IPS-20b (cell line): ENCODE data around the gene DZIP3.

Experiments used
- H3K27ac ChIP-seq: one replicate; pipeline ENCODE4 v1.5.1; 2013; ENCODE audit warnings: low read length
- H3K27me3 ChIP-seq: 2 replicates; pipeline ENCODE4 v1.6.1; 2013; ENCODE audit warnings: mild to moderate bottlenecking, low read length, inconsistent platforms; ENCODE audit not compliant: insufficient read depth
- H3K36me3 ChIP-seq: 2 replicates; pipeline ENCODE4 v1.6.1; 2013; ENCODE audit warnings: low read depth, mild to moderate bottlenecking, inconsistent platforms, low read length, moderate library complexity; ENCODE audit not compliant: insufficient read depth
- H3K4me1 ChIP-seq: 2 replicates; pipeline ENCODE4 v1.6.1; 2013; ENCODE audit warnings: mild to moderate bottlenecking, control low read depth, inconsistent platforms, low read length, moderate library complexity; ENCODE audit not compliant: insufficient read depth
- H3K4me3 ChIP-seq: 2 replicates; pipeline ENCODE4 v1.5.1; 2013; ENCODE audit warnings: mild to moderate bottlenecking, low read length, inconsistent platforms
- H3K9ac ChIP-seq: 2 replicates; pipeline ENCODE4 v1.6.1; 2013; ENCODE audit warnings: low read depth, mild to moderate bottlenecking, inconsistent platforms, low read length, moderate library complexity
- H3K9me3 ChIP-seq: 2 replicates; pipeline ENCODE4 v1.6.1; 2013; ENCODE audit warnings: mild to moderate bottlenecking, low read depth, low read length, inconsistent platforms; ENCODE audit not compliant: insufficient read depth

DZIP3 gene

DNA sequence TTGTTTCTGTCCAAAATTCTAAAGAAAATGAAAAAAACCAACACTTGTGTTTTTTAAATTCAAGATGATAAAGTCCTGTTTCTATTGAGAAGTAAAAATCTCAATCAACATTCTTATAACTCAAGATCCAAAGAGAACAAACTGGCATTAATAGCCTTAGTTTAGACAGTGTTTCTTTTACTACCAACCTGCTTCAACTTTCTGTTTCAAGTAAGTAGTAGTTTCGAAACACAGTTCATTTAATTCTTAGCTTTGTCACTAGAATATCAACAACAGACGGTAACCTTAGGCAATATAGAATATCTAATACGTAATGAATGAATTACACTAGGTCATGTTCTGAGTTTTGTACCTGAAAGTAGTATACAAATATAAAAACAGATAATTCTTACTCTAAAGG, 24.0 kb upstream of the DZIP3 start:
- Histone ChIP-seq H3K4me3 (no peak overlapping the region), H3K27ac (no peak overlapping the region), H3K4me1 (no peaks in the 10 kb centered on the region), H3K27me3 (no peaks in the 10 kb centered on the region), H3K9ac (no peak overlapping the region), H3K9me3 (no peaks in the 10 kb centered on the region), H3K36me3 (peaks cover 91% of the 10 kb centered on the region)

DNA sequence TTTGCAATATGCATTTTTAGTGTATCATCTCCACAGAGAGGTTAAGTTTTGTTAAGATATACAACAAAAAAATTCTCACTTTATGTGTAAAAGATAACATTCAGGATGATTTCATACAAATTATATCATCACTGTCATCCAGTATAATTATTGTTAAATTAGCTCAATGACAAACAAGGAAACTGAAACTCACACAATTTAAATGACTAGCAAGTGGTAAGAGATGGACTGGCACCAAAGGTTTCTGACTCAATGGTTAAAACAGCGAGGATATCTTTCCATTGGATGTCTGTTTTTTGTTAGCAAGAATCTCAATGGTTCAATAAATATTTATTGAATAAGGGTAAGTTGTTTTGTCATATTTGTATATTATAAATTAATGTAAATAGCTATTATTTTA, 22.9 kb upstream of the DZIP3 start:
- no peak overlapping the region for H3K9ac ChIP-seq
- no peaks in the 10 kb centered on the region for H3K9me3 ChIP-seq
- peaks cover 87% of the 10 kb centered on the region for H3K36me3 ChIP-seq
- no peak overlapping the region for H3K4me3 ChIP-seq
- no peaks in the 10 kb centered on the region for H3K27me3 ChIP-seq
- H3K4me1 ChIP-seq, result no peaks in the 10 kb centered on the region
- H3K27ac ChIP-seq, result no peak overlapping the region

DNA sequence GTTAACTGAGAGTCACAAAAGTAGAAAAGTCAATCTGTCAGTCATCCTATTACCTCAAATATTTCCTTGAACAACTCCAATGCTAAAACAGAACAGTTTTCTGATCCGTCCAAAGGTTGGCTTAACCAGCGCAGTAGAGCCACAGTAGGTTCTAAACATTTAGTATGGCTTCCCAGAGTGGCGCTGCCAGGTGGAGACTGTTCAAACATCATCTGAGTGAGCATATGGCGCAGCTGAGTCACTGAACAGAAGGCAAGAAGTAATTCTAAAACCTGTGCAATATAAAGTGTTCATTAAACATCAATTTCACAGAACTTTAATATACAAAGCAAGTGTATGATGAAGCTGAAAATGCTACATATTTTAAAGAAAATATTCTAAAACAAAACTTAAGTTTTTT, 20.2 kb upstream of the DZIP3 start:
- H3K36me3 ChIP-seq, result peaks cover 85% of the 10 kb centered on the region
- no peak overlapping the region for H3K27ac ChIP-seq

DNA sequence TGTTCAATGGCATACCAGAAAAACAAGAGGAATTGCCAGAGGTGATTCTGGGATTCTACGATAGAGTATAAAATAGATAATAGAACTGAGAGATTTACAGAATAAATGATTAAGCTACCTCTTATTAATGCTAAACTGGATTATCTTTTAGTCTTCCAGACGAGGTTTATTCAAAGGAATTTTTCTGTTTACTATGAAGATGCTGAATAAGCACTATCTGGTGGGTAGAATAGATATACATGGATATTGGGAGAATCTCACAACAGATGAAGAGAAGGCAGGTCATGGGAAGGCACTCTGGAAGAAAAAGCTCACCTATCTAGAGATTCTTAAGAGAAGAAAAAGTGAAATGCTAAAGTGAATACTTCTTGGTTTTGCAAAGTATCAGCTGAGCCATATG, 11.5 kb upstream of the DZIP3 start:
- H3K27ac ChIP-seq, result no peak overlapping the region
- H3K4me1 ChIP-seq, result peaks cover 16% of the 10 kb centered on the region; the same call in 1 of the 2 replicates
- H3K9me3 ChIP-seq, result no peaks in the 10 kb centered on the region
- H3K36me3 ChIP-seq, result peaks cover 80% of the 10 kb centered on the region
- no peak overlapping the region for H3K4me3 ChIP-seq
- H3K9ac ChIP-seq, result no peak overlapping the region
- H3K27me3 ChIP-seq, result no peaks in the 10 kb centered on the region

More for the DNA sequence above, 20.2 kb upstream of the DZIP3 start:
- Histone ChIP-seq H3K27me3 (no peaks in the 10 kb centered on the region), H3K4me3 (no peak overlapping the region), H3K9ac (no peak overlapping the region), H3K9me3 (no peaks in the 10 kb centered on the region), H3K4me1 (no peaks in the 10 kb centered on the region)

DNA sequence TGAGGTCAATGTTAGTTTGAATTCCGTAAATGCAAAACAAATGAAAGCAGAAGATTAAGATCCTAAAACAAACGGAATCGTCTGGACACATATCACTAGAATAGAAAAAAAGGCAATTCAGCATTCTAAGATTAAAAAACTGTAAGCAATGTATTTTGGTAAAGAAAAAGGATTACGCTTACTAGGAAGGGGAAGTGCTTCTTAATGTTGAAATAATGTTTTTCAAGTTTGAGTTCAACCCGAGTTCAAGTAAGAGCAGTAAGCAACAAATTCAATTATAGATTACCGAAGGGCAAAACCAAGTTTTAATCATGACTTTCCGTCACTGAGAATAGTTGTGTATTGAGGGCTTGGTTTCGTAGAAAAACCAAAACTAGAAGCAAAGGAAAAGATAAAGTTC, 921 bp upstream of the DZIP3 start:
- H3K27me3 ChIP-seq, result no peaks in the 10 kb centered on the region
- peak overlapping the region; percentile 88 for H3K27ac ChIP-seq
- H3K9me3 ChIP-seq, result no peaks in the 10 kb centered on the region
- H3K4me1 ChIP-seq, result peaks cover 12% of the 10 kb centered on the region; the same call in 1 of the 2 replicates
- peaks cover 31% of the 10 kb centered on the region for H3K36me3 ChIP-seq
- peak overlapping the region; percentile 92 for H3K9ac ChIP-seq
- peak overlapping the region; percentile 89 for H3K4me3 ChIP-seq

DNA sequence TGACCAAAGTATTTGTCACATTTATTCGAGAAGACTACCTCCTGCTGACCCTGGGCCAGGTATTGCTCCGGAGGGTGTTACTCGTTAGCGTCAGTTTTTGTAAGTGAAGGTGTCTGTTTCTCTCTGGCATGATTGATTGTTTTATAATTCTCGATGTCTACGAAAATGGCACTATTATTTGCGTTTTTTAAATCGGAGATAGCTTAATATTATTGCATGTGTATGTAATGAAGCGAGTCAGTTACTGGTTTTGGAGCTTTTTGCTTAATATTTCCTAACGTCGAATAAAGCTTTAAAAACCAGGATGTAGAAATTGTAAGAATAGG, 439 bp downstream of the DZIP3 start:
- H3K27me3 ChIP-seq, result no peaks in the 10 kb centered on the region
- peaks cover 18% of the 10 kb centered on the region; the same call in 1 of the 2 replicates for H3K36me3 ChIP-seq
- no peaks in the 10 kb centered on the region for H3K9me3 ChIP-seq
- peak overlapping the region; percentile 92 for H3K9ac ChIP-seq
- H3K4me3 ChIP-seq, result peak overlapping the region; percentile 89
- peak overlapping the region; percentile 65 for H3K27ac ChIP-seq
- peaks cover 12% of the 10 kb centered on the region; the same call in 1 of the 2 replicates for H3K4me1 ChIP-seq

DNA sequence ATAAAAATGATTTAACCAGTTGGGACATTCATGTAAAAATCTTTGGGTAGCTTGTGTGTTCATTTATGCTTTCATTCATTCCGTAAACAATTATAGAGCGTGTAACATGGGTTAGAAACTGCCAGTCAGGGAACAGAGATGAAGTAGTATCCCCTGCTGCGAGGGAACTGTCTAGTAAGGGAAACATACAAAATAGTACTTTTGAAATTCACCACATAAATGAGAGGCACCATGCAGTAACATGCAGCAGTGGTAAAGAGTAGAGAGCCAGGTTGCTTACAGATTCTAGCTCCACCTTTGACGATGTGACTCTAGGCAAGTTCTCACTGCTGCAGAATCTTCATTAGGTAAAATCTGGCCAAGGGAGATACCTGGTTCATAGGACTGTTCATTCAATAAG, 938 bp downstream of the DZIP3 start:
- no peaks in the 10 kb centered on the region for H3K27me3 ChIP-seq
- H3K27ac ChIP-seq, result peak overlapping the region; percentile 65
- peak overlapping the region; percentile 92 for H3K9ac ChIP-seq
- peaks cover 9% of the 10 kb centered on the region; the same call in 1 of the 2 replicates for H3K4me1 ChIP-seq
- H3K4me3 ChIP-seq, result peak overlapping the region; percentile 89
- H3K36me3 ChIP-seq, result peaks cover 13% of the 10 kb centered on the region; the same call in 1 of the 2 replicates
- no peaks in the 10 kb centered on the region for H3K9me3 ChIP-seq

DNA sequence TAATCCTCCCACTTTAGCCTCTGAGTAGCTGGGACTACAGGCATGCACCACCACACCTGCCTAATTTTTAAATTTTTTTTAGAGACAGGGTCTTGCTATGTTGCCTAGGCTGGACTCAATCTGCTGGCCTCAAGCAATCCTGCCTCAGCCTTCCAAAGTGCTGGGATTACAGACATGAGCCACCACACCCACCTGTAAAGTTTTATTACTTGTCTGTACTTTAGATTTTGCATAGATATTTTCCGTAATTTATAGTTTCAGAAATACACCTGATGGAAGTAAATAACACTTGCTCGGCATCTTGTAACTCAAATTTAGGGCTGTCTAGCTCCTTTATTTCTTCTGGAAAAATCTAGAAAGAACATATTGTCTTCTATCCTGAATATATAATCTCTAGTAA, 5.8 kb downstream of the DZIP3 start:
- Histone ChIP-seq H3K27me3 (no peaks in the 10 kb centered on the region), H3K36me3 (no peaks in the 10 kb centered on the region), H3K4me3 (no peak overlapping the region), H3K4me1 (peaks cover 4% of the 10 kb centered on the region; the same call in 1 of the 2 replicates), H3K9me3 (no peaks in the 10 kb centered on the region), H3K27ac (no peak overlapping the region), H3K9ac (no peak overlapping the region)

DNA sequence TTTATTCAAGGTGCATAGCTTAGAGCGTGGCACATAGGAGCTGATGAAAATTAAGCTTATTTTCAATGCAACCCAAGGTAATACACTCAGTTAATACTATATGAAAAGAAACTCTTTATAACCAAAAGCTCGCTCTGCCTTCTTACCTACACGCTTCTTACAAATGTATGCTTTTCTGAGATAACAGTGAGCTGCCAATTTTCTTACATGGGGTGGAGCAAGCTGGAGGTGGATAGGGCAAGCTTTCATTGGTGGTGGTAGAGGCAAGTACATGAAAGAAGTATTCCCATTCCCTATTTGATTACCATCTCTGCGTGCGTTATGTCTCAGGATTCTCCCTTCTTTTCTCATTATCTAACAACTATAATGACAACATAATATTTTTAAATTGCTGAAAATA, 8.9 kb downstream of the DZIP3 start:
- H3K4me3 ChIP-seq, result no peak overlapping the region
- H3K27me3 ChIP-seq, result no peaks in the 10 kb centered on the region
- H3K9me3 ChIP-seq, result no peaks in the 10 kb centered on the region
- H3K4me1 ChIP-seq, result peaks cover 8% of the 10 kb centered on the region
- H3K27ac ChIP-seq, result no peak overlapping the region
- no peaks in the 10 kb centered on the region for H3K36me3 ChIP-seq
- H3K9ac ChIP-seq, result no peak overlapping the region

DNA sequence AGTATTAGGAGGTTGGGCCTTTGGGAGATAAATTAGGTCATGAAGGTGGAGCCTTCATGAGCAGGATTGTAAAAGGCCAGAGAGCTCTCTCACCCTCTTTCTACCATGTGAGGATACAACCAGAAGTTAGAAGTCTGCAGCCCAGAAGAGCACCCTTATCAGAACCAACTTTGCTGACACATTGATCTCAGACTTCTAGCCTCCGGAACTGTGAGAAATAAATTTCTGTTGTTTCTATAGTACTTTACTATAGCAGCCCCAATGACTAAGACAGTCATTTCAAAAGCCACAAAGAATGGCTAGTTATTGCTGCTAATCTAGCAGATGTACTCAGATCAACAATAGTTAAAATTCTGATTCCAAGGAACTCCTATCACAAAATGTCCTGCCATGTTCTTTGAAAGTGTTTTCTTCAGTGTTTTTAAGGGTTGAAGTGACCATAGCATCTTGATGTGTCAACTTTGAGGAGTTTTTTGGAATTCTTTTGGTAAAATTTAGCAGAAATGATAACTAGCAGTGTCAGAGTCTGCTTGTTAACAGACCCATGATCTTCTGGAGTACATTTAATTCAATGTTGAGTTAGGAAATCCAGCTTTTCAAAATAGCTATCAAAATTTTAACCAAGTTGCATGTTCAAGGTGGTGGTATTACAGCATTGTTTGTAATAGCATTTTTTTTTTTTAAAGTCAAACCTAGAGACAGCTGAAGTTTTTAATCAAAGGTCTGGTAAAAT, 10.3 kb downstream of the DZIP3 start:
- peaks cover 8% of the 10 kb centered on the region for H3K4me1 ChIP-seq
- H3K9ac ChIP-seq, result no peak overlapping the region
- no peaks in the 10 kb centered on the region for H3K36me3 ChIP-seq
- no peaks in the 10 kb centered on the region for H3K9me3 ChIP-seq
- H3K27ac ChIP-seq, result no peak overlapping the region
- H3K4me3 ChIP-seq, result no peak overlapping the region
- no peaks in the 10 kb centered on the region for H3K27me3 ChIP-seq

DNA sequence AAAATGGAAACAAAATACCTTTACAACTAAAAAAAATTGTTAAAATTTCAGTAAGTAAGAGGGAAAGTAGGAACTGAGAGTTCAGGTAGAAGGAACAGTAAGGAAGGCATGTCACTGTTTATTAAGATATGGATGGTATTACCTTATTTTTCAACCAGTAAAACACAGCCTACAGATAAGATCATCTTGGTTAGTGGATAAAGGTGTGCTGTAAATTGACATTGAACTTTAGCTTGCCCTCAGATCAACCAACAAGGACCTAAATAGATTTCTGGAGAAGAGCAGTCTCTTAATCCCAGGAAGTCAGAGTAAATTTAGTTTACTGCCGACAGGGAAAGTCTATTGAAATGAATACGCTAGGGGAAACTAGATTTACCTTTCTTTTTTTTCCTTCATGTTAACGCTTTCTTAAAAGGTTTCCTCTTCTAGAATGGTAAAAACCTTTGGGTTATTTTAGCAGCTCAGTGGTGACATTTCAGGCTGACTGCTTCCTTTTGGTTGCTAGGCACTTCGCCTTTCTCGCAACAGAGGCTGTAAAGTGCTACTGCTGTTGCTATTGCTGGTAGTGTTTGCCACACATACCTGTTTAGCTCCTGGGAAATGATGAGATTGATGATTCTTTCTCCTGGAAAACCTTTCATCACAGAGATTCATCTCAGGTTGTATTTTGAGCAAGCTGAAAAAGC, 12.9 kb downstream of the DZIP3 start:
- no peaks in the 10 kb centered on the region for H3K9me3 ChIP-seq
- peaks cover 8% of the 10 kb centered on the region for H3K36me3 ChIP-seq
- H3K27ac ChIP-seq, result no peak overlapping the region
- no peak overlapping the region for H3K4me3 ChIP-seq
- no peaks in the 10 kb centered on the region for H3K27me3 ChIP-seq
- H3K4me1 ChIP-seq, result peaks cover 8% of the 10 kb centered on the region
- 0 out of 2 replicates have a peak overlapping the region, but pooled peaks have one; percentile 18 for H3K9ac ChIP-seq

DNA sequence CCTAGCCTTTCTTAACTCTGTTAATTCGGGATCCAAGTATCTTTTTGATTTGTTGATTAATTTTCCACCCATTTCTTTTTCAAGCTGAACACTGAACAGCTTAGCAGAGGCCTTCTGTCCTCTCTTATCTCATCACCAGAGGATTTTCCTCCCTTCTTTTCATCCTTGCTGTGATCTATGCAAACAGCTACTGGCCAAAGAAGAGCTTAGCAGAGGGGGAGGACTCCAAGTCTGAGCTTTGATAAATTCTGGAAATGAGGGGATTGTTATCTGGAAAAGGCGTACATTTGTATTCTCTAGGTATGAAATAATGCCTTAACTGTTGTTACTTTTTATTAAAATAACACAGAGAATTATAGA, 13.4 kb downstream of the DZIP3 start:
- Histone ChIP-seq H3K4me1 (peaks cover 8% of the 10 kb centered on the region), H3K27ac (no peak overlapping the region), H3K4me3 (no peak overlapping the region), H3K27me3 (no peaks in the 10 kb centered on the region), H3K9ac (0 out of 2 replicates have a peak overlapping the region, but pooled peaks have one; percentile 18), H3K36me3 (peaks cover 8% of the 10 kb centered on the region), H3K9me3 (no peaks in the 10 kb centered on the region)
